GM12878 (cell line): Measurements from ENCODE around the gene TMEM217. TPM values are rescaled to one million over a fixed set of nuclear protein-coding genes. Genes with fewer than 3 reads are reported as not detected.

Experiments
- ATAC-seq: fragments of 200-7000 bp; cut with Tn5 transposase; 3 replicates; pipeline ENCODE4 v1.9.1; 2020; ENCODE audit warnings: mild to moderate bottlenecking, moderate library complexity
- BruUV-seq: library from RNA; stranded (reverse); fragments of 400-500 nt; replicated peaks from 2 replicates; lab custom pipeline; 2021; lab: Mats Ljungman, UMichigan
- CTCF ChIA-PET: fragments of 300-600 bp; sonication (Branson Sonifier 250); formaldehyde crosslinking; extraction: SDS; loops from one replicate; lab custom pipeline; 2021; ENCODE audit warnings: inconsistent platforms; lab: Yijun Ruan, JAX
- POLR2A ChIA-PET: fragments of 350-600 bp; formaldehyde crosslinking; extraction: SDS; loops from one replicate; lab custom pipeline; 2021; ENCODE audit warnings: inconsistent platforms; lab: Charles Lee
- RAD21 ChIA-PET: fragments of 300-600 bp; sonication (Branson Sonifier 250); formaldehyde crosslinking; loops from one replicate; lab custom pipeline; 2023; ENCODE audit warnings: antibody characterized with exemption; ENCODE audit not compliant: unreplicated experiment; lab: Charles Lee
- SMC1A ChIA-PET: fragments of 300-600 bp; sonication (Branson Sonifier 250); formaldehyde crosslinking; loops from one replicate; lab custom pipeline; 2023; ENCODE audit not compliant: unreplicated experiment, uncharacterized antibody; lab: Charles Lee
- DNase-seq: peaks from one replicate; pipeline ENCODE4 v3.0.0-alpha.2; 2011; ENCODE audit warnings: low read depth, low spot score
- FAIRE-seq: peaks from 3 replicates; lab custom pipeline; 2011; peaks lifted over from hg19 to GRCh38; lab: Jason Lieb, UNC
- H2AFZ ChIP-seq: 2 replicates; pipeline ENCODE4 v1.6.0; 2011; ENCODE audit warnings: low read depth, low read length, control low read depth; ENCODE audit not compliant: control insufficient read depth
- H3K27ac ChIP-seq: 2 replicates; pipeline ENCODE4 v1.5.1; 2011; ENCODE audit warnings: control low read depth; ENCODE audit not compliant: control insufficient read depth, insufficient read depth
- H3K27me3 ChIP-seq, 2 experiments: replicated peaks in 1 of 2; 2 replicates each; pipeline versions ENCODE4 v1.6.0 to v1.6.1; 2011; ENCODE audit warnings: low read length in 1 of 2; ENCODE audit not compliant: control insufficient read depth in 2 of 2, insufficient read depth in 2 of 2
- H3K36me3 ChIP-seq, 2 experiments: 2 replicates each; pipeline ENCODE4 v1.5.1; 2011; ENCODE audit warnings: low read length in 1 of 2; ENCODE audit not compliant: control insufficient read depth in 2 of 2, insufficient read depth in 2 of 2
- H3K4me1 ChIP-seq: 2 replicates; pipeline ENCODE4 v1.6.1; 2011; ENCODE audit warnings: mild to moderate bottlenecking, low read length, moderate library complexity, mixed read lengths; ENCODE audit not compliant: control insufficient read depth, insufficient read depth
- H3K4me2 ChIP-seq: 2 replicates; pipeline ENCODE4 v1.6.0; 2011; ENCODE audit warnings: control low read depth; ENCODE audit not compliant: control insufficient read depth, insufficient read depth
- H3K4me3 ChIP-seq: fragments of 200-600 bp; sonication (generic); 2 replicates; pipeline ENCODE4 v1.5.1; 2016
- H3K79me2 ChIP-seq: 2 replicates; pipeline ENCODE4 v1.6.0; 2011; ENCODE audit warnings: low read length; ENCODE audit not compliant: control insufficient read depth, insufficient read depth
- H3K9ac ChIP-seq: 2 replicates; pipeline ENCODE4 v1.8.0; 2011; ENCODE audit warnings: low read length, control low read depth, mixed read lengths; ENCODE audit not compliant: control insufficient read depth, insufficient read depth
- H3K9me3 ChIP-seq: replicated peaks from 3 replicates; pipeline ENCODE4 v1.5.1; 2011; ENCODE audit warnings: mild to moderate bottlenecking, low read length; ENCODE audit not compliant: control insufficient read depth, insufficient read depth
- H4K20me1 ChIP-seq: 2 replicates; pipeline ENCODE4 v1.6.0; 2011; ENCODE audit not compliant: control insufficient read depth, insufficient read depth
- ATF2 ChIP-seq: IDR thresholded peaks from 2 replicates; pipeline ENCODE4 v1.6.1; 2012; ENCODE audit warnings: low read length, inconsistent platforms
- CUX1 ChIP-seq: IDR thresholded peaks from 2 replicates; pipeline ENCODE4 v1.6.1; 2012; ENCODE audit warnings: improper control_type of control experiment, low read depth, low read length; ENCODE audit not compliant: insufficient replicate concordance
- EED ChIP-seq: sonication (generic); IDR thresholded peaks from 2 replicates; pipeline ENCODE4 v1.6.1; 2016; ENCODE audit warnings: antibody characterized with exemption, low read depth
- KLF5 ChIP-seq: fragments of 450-650 bp; IDR thresholded peaks from 2 replicates; pipeline ENCODE4 v1.6.1; 2014; ENCODE audit warnings: mild to moderate bottlenecking; ENCODE audit not compliant: partially characterized antibody
- MXI1 ChIP-seq: fragments of 150-350 bp; IDR thresholded peaks from 2 replicates; pipeline ENCODE4 v1.6.1; 2011; ENCODE audit warnings: low read depth, mild to moderate bottlenecking, inconsistent platforms, low read length, improper control_type of control experiment
- NR2C1 ChIP-seq: fragments of 450-650 bp; IDR thresholded peaks from 2 replicates; pipeline ENCODE4 v1.6.1; 2017; ENCODE audit warnings: antibody characterized with exemption, mild to moderate bottlenecking, moderate library complexity
- POLR2AphosphoS2 ChIP-seq: IDR thresholded peaks from 2 replicates; pipeline ENCODE4 v1.6.1; 2011; ENCODE audit warnings: low read depth, mild to moderate bottlenecking, low read length, improper control_type of control experiment, moderate library complexity
- SMC3 ChIP-seq: IDR thresholded peaks from 2 replicates; pipeline ENCODE4 v1.6.1; 2011; ENCODE audit warnings: low read length, improper control_type of control experiment, borderline replicate concordance
- SP1 ChIP-seq: IDR thresholded peaks from one replicate; pipeline ENCODE4 v1.6.1; 2011; ENCODE audit warnings: low read depth, low read length
- SREBF2 ChIP-seq: IDR thresholded peaks from 2 replicates; pipeline ENCODE4 v1.6.1; 2012; ENCODE audit warnings: mild to moderate bottlenecking, low read length
- SUZ12 ChIP-seq: fragments of 200-600 bp; sonication (generic); IDR thresholded peaks from one replicate; pipeline ENCODE4 v1.6.1; 2018; ENCODE audit warnings: antibody characterized with exemption, mild to moderate bottlenecking; ENCODE audit not compliant: unreplicated experiment
- YY1 ChIP-seq: IDR thresholded peaks from 2 replicates; pipeline ENCODE4 v1.6.1; 2011; ENCODE audit warnings: low read depth, mild to moderate bottlenecking, low read length
- WGBS: methylation state at CpG from one replicate; pipeline ENCODE4 v1.1.6; 2016; ENCODE audit warnings: low lambda C conversion rate; ENCODE audit not compliant: insufficient replicate concordance, insufficient coverage; ENCODE audit errors: missing lambda C conversion rate; 5-methylcytosine and 5-hydroxymethylcytosine counted together
- in situ Hi-C: fragments of 300-500 bp; cut with MboI; formaldehyde crosslinking; loops from 9 replicates; pipeline ENCODE4 v1.14.3; 2018; ENCODE audit warnings: mixed read lengths
- intact Hi-C: fragments of 100-400 bp; cut with micrococcal nuclease; formaldehyde crosslinking; loops from one replicate; pipeline ENCODE4 v1.14.2; 2022; ENCODE audit not compliant: unreplicated experiment
- polyA plus RNA-seq, 11 experiments: library from polyadenylated mRNA; depleted of rRNA in 4 of 11; unstranded in 6 of 11; stranded (reverse) in 5 of 11; fragments of >200 nt; fragmentation: Nextera tagmentation in 4 of 11; fragmentation: Illumina TruSeq in 1 of 11; extraction: Ambion mirVana in 4 of 11; extraction: Trizol in 1 of 11; gene quantifications; 1 replicate in 1 of 11; 2 replicates in 10 of 11; pipeline versions ENCODE4 v1.2.1 to v1.2.3, GENCODE V29; 2011 to 2016; ENCODE audit warnings: inconsistent platforms in 2 of 11, missing spikeins in 2 of 11, low read depth in 1 of 11
- total RNA-seq, 4 experiments: library from RNA; depleted of rRNA in 3 of 4; stranded (reverse); fragments of >200 nt in 3 of 4; fragmentation: Illumina TruSeq in 1 of 4; extraction: Trizol in 1 of 4; gene quantifications; 2 replicates each; pipeline versions ENCODE4 v1.2.1 to v1.2.3, GENCODE V29; 2013 to 2021
- TF ChIP-seq, protein P1 (sequence below): fragments of 150-350 bp; IDR thresholded peaks from 2 replicates; pipeline ENCODE4 v1.6.1; 2016; ENCODE audit warnings: low read depth, low read length

The TMEM217 gene
- total and polyA plus RNA-seq, 10 of the 15 experiments (the other 5 are each of a cell fraction or from before 2014, with no cell fraction given) = 1.3 to 4.5 (median 2.3) TPM

DNA sequence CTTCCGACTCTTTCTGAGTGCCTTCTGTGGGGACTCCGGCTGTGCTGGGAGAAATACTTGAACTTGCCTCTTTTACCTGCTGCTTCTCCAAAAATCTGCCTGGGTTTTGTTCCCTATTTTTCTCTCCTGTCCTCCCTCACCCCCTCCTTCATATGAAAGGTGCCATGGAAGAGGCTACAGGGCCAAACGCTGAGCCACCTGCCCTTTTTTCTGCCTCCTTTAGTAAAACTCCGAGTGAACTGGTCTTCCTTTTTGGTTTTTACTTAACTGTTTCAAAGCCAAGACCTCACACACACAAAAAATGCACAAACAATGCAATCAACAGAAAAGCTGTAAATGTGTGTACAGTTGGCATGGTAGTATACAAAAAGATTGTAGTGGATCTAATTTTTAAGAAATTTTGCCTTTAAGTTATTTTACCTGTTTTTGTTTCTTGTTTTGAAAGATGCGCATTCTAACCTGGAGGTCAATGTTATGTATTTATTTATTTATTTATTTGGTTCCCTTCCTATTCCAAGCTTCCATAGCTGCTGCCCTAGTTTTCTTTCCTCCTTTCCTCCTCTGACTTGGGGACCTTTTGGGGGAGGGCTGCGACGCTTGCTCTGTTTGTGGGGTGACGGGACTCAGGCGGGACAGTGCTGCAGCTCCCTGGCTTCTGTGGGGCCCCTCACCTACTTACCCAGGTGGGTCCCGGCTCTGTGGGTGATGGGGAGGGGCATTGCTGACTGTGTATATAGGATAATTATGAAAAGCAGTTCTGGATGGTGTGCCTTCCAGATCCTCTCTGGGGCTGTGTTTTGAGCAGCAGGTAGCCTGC lies 83.2 kb downstream of the TMEM217 start:
- SMC1A ChIA-PET = interaction anchor here (0.7 to 12.2 kb wide), 5 partner anchors 24 to 156 kb away, joined by 3 to 266 read pairs (median 4); no protein-coding TSS in a partner anchor
- Histone ChIP-seq H3K27ac (no peak overlapping the region), H3K27me3 (no peaks in the 10 kb centered on the region), H2AFZ (no peak overlapping the region), H3K9me3 (no peaks in the 10 kb centered on the region), H4K20me1 (no peaks in the 10 kb centered on the region; the same call in 1 of the 2 replicates), H3K4me1 (peaks cover 26% of the 10 kb centered on the region), H3K4me3 (no peak overlapping the region), H3K79me2 (peaks cover 12% of the 10 kb centered on the region), H3K9ac (no peak overlapping the region), H3K4me2 (no peak overlapping the region; the same call in 1 of the 2 replicates), H3K36me3 (peaks cover 7 to 8% of the 10 kb centered on the region in 2 experiments)
- ATAC-seq (no peak), DNase-seq (no peak), FAIRE-seq (no peak)
- 89% methylated on average over 10 of the region's 10 CpGs for WGBS
- RAD21 ChIA-PET = interaction anchor here (3.0 to 8.3 kb wide), 3 partner anchors 35 to 155 kb away, joined by 16 to 255 read pairs (median 76); no protein-coding TSS in a partner anchor
- POLR2A ChIA-PET = no interaction called here
- TSS peak; percentile 43 for BruUV-seq
- CTCF ChIA-PET = interaction anchor here (0.6 to 4.4 kb wide), 11 partner anchors 12 to 409 kb away, joined by 3 to 31 read pairs (median 4); no protein-coding TSS in a partner anchor
- in situ Hi-C loops = loop anchor here (5.0 to 10.0 kb wide), 3 partner anchors 122 to 410 kb away; no protein-coding TSS in a partner anchor
- intact Hi-C loops = loop anchor here (5.0 to 10.0 kb wide), 3 partner anchors 62 to 410 kb away; partner anchors contain the start of gene C6orf89
- TF ChIP-seq MXI1 (no peak), SP1 (no peak), EED (no peak), POLR2AphosphoS2 (no peak), SMC3 (no peak), SUZ12 (no peak), CUX1 (no peak), KLF5 (no peak), NR2C1 (no peak), YY1 (no peak), ATF2 (no peak), SREBF2 (no peak)
- TF ChIP-seq, protein P1, sequence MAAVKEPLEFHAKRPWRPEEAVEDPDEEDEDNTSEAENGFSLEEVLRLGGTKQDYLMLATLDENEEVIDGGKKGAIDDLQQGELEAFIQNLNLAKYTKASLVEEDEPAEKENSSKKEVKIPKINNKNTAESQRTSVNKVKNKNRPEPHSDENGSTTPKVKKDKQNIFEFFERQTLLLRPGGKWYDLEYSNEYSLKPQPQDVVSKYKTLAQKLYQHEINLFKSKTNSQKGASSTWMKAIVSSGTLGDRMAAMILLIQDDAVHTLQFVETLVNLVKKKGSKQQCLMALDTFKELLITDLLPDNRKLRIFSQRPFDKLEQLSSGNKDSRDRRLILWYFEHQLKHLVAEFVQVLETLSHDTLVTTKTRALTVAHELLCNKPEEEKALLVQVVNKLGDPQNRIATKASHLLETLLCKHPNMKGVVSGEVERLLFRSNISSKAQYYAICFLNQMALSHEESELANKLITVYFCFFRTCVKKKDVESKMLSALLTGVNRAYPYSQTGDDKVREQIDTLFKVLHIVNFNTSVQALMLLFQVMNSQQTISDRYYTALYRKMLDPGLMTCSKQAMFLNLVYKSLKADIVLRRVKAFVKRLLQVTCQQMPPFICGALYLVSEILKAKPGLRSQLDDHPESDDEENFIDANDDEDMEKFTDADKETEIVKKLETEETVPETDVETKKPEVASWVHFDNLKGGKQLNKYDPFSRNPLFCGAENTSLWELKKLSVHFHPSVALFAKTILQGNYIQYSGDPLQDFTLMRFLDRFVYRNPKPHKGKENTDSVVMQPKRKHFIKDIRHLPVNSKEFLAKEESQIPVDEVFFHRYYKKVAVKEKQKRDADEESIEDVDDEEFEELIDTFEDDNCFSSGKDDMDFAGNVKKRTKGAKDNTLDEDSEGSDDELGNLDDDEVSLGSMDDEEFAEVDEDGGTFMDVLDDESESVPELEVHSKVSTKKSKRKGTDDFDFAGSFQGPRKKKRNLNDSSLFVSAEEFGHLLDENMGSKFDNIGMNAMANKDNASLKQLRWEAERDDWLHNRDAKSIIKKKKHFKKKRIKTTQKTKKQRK = no peak
